GM10248 (cell line): ENCODE results near the gene PID1.

Source experiments
- CTCF ChIA-PET: fragments of 300-600 bp; sonication (Branson Sonifier 250); formaldehyde crosslinking; extraction: SDS; loops from one replicate; lab custom pipeline; 2021; ENCODE audit warnings: antibody characterized with exemption; lab: Yijun Ruan, JAX
- POLR2A ChIA-PET: fragments of 350-650 bp; sonication (Branson Sonifier 250); formaldehyde crosslinking; extraction: SDS; loops from one replicate; lab custom pipeline; 2020; ENCODE audit warnings: antibody characterized with exemption; lab: Yijun Ruan, JAX
- DNase-seq: peaks from one replicate; pipeline ENCODE4 v3.0.0; 2012; ENCODE audit errors: extremely low spot score
- CTCF ChIP-seq: IDR thresholded peaks from 2 replicates; pipeline ENCODE4 v1.5.1; 2012; ENCODE audit warnings: mild to moderate bottlenecking, low read depth; ENCODE audit errors: extremely low read depth, missing control alignments, control extremely low read depth

Gene PID1

DNA sequence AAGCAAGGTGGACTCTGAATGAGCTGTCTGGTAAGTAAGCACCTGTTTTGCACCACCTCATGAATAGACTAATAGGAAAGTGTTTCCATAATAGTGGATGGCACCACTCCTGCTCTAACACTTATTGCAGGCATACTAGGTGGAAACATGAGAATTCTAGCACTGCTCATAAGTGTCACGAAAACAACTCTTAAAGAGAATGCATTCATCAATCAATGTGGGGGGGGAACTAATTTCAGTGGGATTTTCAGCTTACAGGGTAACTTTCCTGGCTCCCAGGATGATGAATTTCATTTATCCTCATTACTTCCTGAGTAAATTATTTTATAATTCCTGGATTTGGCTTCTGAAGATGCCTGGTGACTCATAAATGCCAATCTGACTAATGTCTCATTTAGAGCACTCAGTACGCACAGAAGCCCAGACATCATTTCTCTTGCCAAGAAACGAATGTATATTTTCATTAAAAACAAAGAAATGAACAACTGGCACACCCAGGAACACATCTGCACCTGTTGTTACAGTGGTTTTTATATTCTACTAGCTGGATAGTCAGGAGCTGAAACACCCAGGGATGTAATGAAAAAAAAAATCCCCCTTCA is 129.6 kb downstream of the PID1 start:
- POLR2A ChIA-PET, result no interaction called here
- CTCF ChIA-PET, result no interaction called here
- TF ChIP-seq CTCF, result no peak
- DNase-seq, result no peak

- DNase-seq, result no peak
- TF ChIP-seq CTCF, result no peak
- ChIA-PET CTCF (interaction anchor here (1.0 to 2.4 kb wide), 2 partner anchors 8 to 9 kb away, joined by 3 to 5 read pairs; no protein-coding TSS in a partner anchor), POLR2A (no interaction called here)
These were observed 133.4 kb downstream of the PID1 start for GRCh38 chr2:229137639-229138038.

GRCh38 chr2:229137066-229137465 is 134.0 kb downstream of the PID1 start:
- CTCF ChIA-PET, result interaction anchor here (1.0 kb wide), 1 partner anchor 10 kb away, joined by 3 read pairs; no protein-coding TSS in a partner anchor
- TF ChIP-seq CTCF, result no peak
- DNase-seq, result no peak
- POLR2A ChIA-PET, result no interaction called here

- POLR2A ChIA-PET, result no interaction called here
- TF ChIP-seq CTCF, result no peak
- CTCF ChIA-PET, result interaction anchor here (2.8 kb wide), 1 partner anchor 141 kb away, joined by 8 read pairs; no protein-coding TSS in a partner anchor
- no peak for DNase-seq
These were observed 137.8 kb downstream of the PID1 start for GRCh38 chr2:229133155-229133772.

DNA sequence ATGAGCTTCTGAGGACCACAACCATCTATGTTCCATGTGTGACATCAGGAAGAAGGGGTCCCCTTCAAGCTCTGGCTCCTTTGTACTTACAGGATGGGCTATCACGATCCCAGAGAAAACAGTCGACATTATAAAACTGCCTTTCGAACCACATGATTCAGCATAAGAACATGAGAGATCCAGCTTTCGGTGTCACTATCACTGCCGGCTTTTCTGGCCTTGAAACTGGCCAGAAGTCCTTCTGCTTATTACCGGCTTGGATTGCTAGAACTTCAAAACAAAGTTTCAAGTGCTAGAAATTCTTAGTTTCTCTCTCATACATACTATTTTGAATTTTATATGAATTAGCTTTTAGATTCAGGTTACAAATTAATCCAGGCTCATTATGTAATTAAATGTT is 138.9 kb downstream of the PID1 start:
- ChIA-PET CTCF (interaction anchor here (0.6 kb wide), 1 partner anchor 25 kb away, joined by 3 read pairs; no protein-coding TSS in a partner anchor), POLR2A (no interaction called here)
- no peak for TF ChIP-seq CTCF
- no peak for DNase-seq

GRCh38 chr2:229130522-229130921 is 140.6 kb downstream of the PID1 start:
- ChIA-PET CTCF (interaction anchor here (1.2 kb wide), 1 partner anchor 8 kb away, joined by 5 read pairs; no protein-coding TSS in a partner anchor), POLR2A (no interaction called here)
- no peak for DNase-seq
- no peak for TF ChIP-seq CTCF
